ENCODE measurements around the gene MMEL1.

- TF ChIP-seq ZBTB7A (IDR thresholded peaks at IDR 0.05; ENCODE audit: low read depth), result no peak
- no peak for TF ChIP-seq NFIC (IDR thresholded peaks at IDR 0.05)
- TF ChIP-seq MAX (IDR thresholded peaks at IDR 0.05), result no peak
- no peak for TF ChIP-seq USF1 (IDR thresholded peaks at IDR 0.05)
- no peak for TF ChIP-seq REST (IDR thresholded peaks at IDR 0.05; ENCODE audit: low read depth)
- no peak for TF ChIP-seq YY1 (IDR thresholded peaks at IDR 0.05; ENCODE audit: low read depth)
- no peak for TF ChIP-seq EP300 (IDR thresholded peaks at IDR 0.05; ENCODE audit: borderline replicate concordance)
- no peak for TF ChIP-seq RAD21 (IDR thresholded peaks at IDR 0.05; ENCODE audit: low read depth)
- no peak for TF ChIP-seq EGR1 (IDR thresholded peaks at IDR 0.05)
- TF ChIP-seq TCF12 (IDR thresholded peaks at IDR 0.05; ENCODE audit: low read depth), result no peak
- no peak for TF ChIP-seq FOXM1 (IDR thresholded peaks at IDR 0.05; ENCODE audit: borderline replicate concordance, low read depth)
Observed at GRCh38 chr1:2614145-2614544, 18.7 kb downstream of the MMEL1 start.
